NCI-H2227 treated with DMSO at 0.1 percent for 48 hours (cell line): Measurements from ENCODE around the gene ADAM30.

Source experiments
- DNase-seq: peaks from one replicate; lab custom pipeline; 2025; lab: John Stamatoyannopoulos, UW

The ADAM30 gene

DNA sequence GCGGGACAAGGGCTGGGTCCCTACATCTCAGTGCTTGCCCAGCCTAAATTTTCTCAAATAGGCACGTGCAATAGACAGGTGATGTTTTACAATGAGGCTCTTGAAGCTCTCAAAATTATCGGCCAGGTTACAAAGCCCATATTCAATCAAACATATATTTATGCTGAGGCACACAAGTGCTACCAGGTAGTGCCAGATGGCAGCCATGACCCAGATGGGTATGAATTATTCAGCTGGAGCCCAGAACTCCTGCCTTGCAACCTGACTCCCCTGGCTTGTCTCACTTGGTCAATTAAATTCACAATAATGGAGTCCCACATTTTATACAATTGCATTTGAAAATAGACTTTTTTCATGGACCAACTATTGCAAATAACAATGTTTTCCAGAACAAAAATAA is 12.3 kb upstream of the ADAM30 start:
- DNase-seq, result no peak

- no peak for DNase-seq
Measured at GRCh38 chr1:119906927-119907652, 10.8 kb upstream of the ADAM30 start.

DNA sequence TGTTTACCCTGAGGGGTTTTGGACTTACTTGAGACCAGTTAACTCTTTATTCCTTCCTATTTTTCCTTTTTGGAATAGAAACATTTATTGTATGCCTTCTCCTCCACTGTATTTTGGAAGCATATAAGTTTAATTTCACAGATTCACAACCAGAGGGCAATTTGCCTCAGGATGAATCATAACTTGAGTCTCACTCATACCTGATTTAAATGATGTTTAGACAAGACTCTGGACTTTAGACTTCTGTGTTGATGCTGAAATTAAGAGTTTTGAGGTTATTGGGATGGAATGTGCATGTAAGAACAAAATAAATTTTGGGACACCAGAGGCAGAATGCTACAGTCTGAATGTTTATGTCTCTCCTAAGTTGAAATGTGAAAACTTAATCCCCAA is 7.1 kb upstream of the ADAM30 start:
- no peak for DNase-seq

DNA sequence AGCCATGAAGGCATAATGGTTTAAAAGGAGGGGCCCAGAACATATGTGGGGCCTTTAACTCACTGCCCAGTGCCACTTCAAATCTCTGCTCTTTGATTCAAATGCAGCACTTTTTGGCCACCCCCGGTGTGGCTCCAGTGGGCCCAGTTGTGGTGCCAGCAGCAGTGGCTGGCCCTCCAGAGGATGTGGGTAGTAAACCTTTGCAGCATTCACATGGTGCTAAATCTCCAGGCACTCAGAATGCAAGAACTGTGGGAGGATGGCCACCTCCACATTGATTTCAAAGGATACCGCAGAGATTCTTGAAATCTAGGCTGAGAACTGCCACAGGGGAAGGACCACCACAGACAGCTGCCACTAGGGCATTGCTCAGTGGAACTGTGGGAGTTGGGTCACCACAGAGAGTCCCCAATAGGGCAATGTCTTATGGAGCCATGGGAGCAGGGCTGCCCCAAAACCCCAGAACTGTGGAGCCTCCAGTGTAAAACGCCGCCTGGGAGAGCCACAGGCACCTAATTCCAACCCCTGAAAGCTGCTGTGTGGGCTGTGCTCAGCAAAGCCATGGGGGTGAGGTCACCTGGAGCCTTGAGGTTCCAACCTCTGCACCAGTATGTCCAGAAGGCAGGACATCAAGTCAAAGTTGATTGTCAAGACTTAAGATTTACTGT is 6.6 kb upstream of the ADAM30 start:
- DNase-seq, result no peak

GRCh38 chr1:119898981-119899720 is 2.8 kb upstream of the ADAM30 start:
- DNase-seq, result no peak

GRCh38 chr1:119898530-119898929 is 2.2 kb upstream of the ADAM30 start:
- no peak for DNase-seq

- no peak for DNase-seq
Measured at GRCh38 chr1:119895102-119895501, 1.2 kb downstream of the ADAM30 start.

GRCh38 chr1:119893827-119894700 is 2.3 kb downstream of the ADAM30 start:
- DNase-seq, result no peak

- no peak for DNase-seq
Measured at GRCh38 chr1:119893238-119893791, 3.0 kb downstream of the ADAM30 start.

DNA sequence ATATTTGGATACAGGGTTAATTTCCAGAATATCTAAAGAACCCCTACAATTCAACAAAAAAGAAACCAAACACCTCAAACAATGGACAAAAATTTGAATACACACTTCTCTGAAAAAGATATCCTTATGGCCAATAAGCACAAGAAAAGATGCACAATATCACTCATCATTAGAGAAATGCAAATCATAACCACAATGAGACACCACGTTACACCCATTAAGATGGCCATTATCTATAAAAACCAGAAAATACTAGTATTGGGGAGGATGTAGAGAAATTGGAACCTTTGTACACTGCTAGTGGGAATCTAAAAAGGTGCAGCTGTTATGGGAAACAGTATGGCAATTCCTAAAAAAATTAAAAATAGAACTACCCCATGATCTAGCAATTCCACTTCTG is 4.9 kb downstream of the ADAM30 start:
- no peak for DNase-seq

GRCh38 chr1:119888476-119888875 is 7.8 kb downstream of the ADAM30 start:
- DNase-seq, result no peak

- no peak for DNase-seq
Measured at GRCh38 chr1:119887427-119887826, 8.9 kb downstream of the ADAM30 start.

GRCh38 chr1:119885903-119886783 is 10.2 kb downstream of the ADAM30 start:
- DNase-seq, result no peak

DNA sequence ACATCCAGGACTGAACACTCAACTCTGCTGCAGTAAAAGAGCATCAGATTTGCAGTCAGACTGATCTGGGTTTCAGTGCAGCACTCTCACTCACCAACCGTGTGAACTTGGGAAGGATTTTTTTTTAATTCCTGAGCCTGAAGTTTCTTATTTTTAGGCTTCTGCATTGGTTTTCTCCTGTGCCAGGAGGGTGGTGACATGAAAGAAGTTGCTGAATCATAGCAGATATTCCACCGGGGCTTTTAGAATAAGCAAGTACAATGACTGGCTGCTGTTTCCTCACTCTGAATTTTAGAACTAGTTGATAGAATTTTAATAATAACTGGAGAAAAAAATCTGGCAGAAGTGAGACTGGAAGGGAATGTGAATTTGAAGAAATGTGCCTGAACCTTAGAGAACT is 11.6 kb downstream of the ADAM30 start:
- no peak for DNase-seq

DNA sequence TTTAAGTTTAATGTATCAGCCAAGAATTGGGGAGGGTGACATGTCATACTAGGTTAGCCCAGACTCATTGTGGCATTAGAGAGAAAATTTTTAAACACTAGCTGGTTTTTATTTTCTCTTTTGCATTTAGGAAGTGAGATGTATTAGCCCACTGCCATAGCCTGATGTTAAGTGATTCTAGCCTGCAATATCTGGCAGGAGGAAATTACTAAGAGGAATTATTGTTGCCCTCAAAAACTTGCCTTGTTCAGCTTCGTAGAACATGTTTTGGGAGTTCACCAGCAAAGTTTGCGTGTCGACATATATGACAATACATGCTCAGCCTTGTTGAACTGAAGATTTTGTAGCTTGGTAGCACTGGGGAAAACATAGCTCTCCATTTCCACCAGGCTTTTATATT is 12.5 kb downstream of the ADAM30 start:
- no peak for DNase-seq

GRCh38 chr1:119882132-119883049 is 13.9 kb downstream of the ADAM30 start:
- no peak for DNase-seq

- no peak for DNase-seq
Measured at GRCh38 chr1:119879510-119880434, 16.5 kb downstream of the ADAM30 start.

- no peak for DNase-seq
Measured at GRCh38 chr1:119878171-119878570, 18.1 kb downstream of the ADAM30 start.

DNA sequence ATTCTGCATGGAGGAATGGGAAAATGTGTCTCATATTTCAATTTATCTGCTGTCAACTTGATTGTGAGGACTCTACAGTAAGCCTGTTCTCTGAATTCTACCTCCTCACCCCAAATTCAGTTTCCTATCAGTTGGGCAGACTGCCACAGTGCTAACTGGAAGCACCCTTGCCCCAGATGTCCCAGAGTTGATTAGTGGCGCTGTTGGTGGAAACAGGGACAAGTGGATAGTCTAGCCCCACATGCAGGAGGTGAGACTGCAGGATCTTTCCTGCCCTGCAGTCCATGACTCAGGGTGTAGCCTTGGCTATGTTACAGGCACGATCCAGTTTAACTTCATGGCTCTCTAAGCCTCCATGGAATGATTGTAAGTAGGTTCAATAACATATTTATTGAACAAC is 22.1 kb downstream of the ADAM30 start:
- no peak for DNase-seq
